ENCODE measurements around the gene MAGEA8. TPM values are rescaled to one million over a fixed set of nuclear protein-coding genes. Genes with fewer than 3 reads are reported as not detected.
"Not testable (repeated sequence)": the region's sequence is repeated elsewhere in the genome, so short reads cannot be mapped to it uniquely, and the experiment has no call there.

The MAGEA8 gene
- total RNA-seq, 1 experiment from 2014 or later, result not detected

- H3K79me2 ChIP-seq (ENCODE audit: insufficient read depth, low read length), result no peaks in the 10 kb centered on the region
- no peaks in the 10 kb centered on the region for H3K27me3 ChIP-seq (ENCODE audit: insufficient read depth, low read length)
- H3K56ac ChIP-seq (ENCODE audit: insufficient read length, low read depth, low read length), result no peak overlapping the region
- no peak overlapping the region for H2AK5ac ChIP-seq (ENCODE audit: insufficient read length, low read length)
- no peak overlapping the region for H4K91ac ChIP-seq (ENCODE audit: insufficient read length, low read depth, low read length)
- H3K18ac ChIP-seq (ENCODE audit: insufficient read length, low read depth, low read length), result no peak overlapping the region
- no peak overlapping the region for H2BK5ac ChIP-seq (ENCODE audit: insufficient read length, low read length)
- Mint-ChIP-seq H3K36me3 (ENCODE audit: insufficient read depth in 1 of 3, low read depth in 3 of 3) (0 out of 7 replicates have a peak, but pooled peaks cover 0 to 4% (median 0%) of the 10 kb centered on the region in 3 experiments), H3K9me3 (peaks cover 41 to 54% of the 10 kb centered on the region in 2 experiments), H3K4me3 (no peak overlapping the region), H3K4me1 (peaks cover 67 to 71% of the 10 kb centered on the region in 2 experiments), H3K27me3 (ENCODE audit: low read depth) (peaks cover 1% of the 10 kb centered on the region; the same call in 1 of the 2 replicates), H3K27ac (peak overlapping the region in 1 of 3 experiments; percentile 56; a peak in 2 of 7 replicates)
- H3K23me2 ChIP-seq (ENCODE audit: insufficient read length, low read depth, low read length, poor library complexity, severe bottlenecking), result peaks cover 3% of the 10 kb centered on the region
- peaks cover 2% of the 10 kb centered on the region; the same call in 1 of the 2 replicates for H3K4me1 ChIP-seq (ENCODE audit: insufficient read depth, low read length)
- H4K20me1 ChIP-seq (ENCODE audit: control insufficient read depth, insufficient read depth, insufficient read length), result no peaks in the 10 kb centered on the region
- no peak overlapping the region for H3K23ac ChIP-seq (ENCODE audit: insufficient read length, low read depth, low read length)
- H4K8ac ChIP-seq (replicated peaks; ENCODE audit: insufficient read length, low read depth, low read length), result no peak overlapping the region
- peaks cover 2% of the 10 kb centered on the region for H3K9me3 ChIP-seq (ENCODE audit: control insufficient read depth, low read depth, low read length)
- H2BK20ac ChIP-seq (ENCODE audit: low read depth, low read length, poor library complexity, severe bottlenecking), result no peak overlapping the region
- H3K14ac ChIP-seq (ENCODE audit: insufficient read depth, low read length), result no peak overlapping the region
- no CpG with 5 or more reads among the region's 2 CpGs for WGBS (ENCODE audit: extremely low coverage, insufficient read length, low lambda C conversion rate)
- no peak overlapping the region for H3T11ph ChIP-seq (ENCODE audit: low read length)
- H2BK15ac ChIP-seq (ENCODE audit: low read depth, low read length), result no peak overlapping the region
- no peak overlapping the region for H4K5ac ChIP-seq (ENCODE audit: insufficient read length, low read depth, low read length)
- H3K9ac ChIP-seq (ENCODE audit: extremely low read depth, insufficient read length, low read length), result no peak overlapping the region
- TF ChIP-seq, protein P1, sequence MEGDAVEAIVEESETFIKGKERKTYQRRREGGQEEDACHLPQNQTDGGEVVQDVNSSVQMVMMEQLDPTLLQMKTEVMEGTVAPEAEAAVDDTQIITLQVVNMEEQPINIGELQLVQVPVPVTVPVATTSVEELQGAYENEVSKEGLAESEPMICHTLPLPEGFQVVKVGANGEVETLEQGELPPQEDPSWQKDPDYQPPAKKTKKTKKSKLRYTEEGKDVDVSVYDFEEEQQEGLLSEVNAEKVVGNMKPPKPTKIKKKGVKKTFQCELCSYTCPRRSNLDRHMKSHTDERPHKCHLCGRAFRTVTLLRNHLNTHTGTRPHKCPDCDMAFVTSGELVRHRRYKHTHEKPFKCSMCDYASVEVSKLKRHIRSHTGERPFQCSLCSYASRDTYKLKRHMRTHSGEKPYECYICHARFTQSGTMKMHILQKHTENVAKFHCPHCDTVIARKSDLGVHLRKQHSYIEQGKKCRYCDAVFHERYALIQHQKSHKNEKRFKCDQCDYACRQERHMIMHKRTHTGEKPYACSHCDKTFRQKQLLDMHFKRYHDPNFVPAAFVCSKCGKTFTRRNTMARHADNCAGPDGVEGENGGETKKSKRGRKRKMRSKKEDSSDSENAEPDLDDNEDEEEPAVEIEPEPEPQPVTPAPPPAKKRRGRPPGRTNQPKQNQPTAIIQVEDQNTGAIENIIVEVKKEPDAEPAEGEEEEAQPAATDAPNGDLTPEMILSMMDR (conservative IDR thresholded peaks at IDR 0.05), result peak; percentile 25; the same call in 1 of the 3 replicates
- no peaks in the 10 kb centered on the region for H3K79me1 ChIP-seq (ENCODE audit: insufficient read depth, low read depth, low read length, poor library complexity, severe bottlenecking)
- H3K27ac ChIP-seq (ENCODE audit: insufficient read length, low read depth, low read length), result no peak overlapping the region
- no peak overlapping the region for H2BK12ac ChIP-seq (ENCODE audit: insufficient read length, low read depth, low read length)
- H3K4me2 ChIP-seq (ENCODE audit: insufficient read depth, insufficient read length, low read length), result no peak overlapping the region
- H2AFZ ChIP-seq (ENCODE audit: low read length), result no peak overlapping the region
- H2BK120ac ChIP-seq (ENCODE audit: low read depth, low read length, poor library complexity, severe bottlenecking), result no peak overlapping the region
- no peak for DNase-seq
- no peak overlapping the region for H3K4ac ChIP-seq (ENCODE audit: low read depth, low read length)
These were observed 49.5 kb upstream of the MAGEA8 start for GRCh38 chrX:149831473-149831872.

GRCh38 chrX:149836728-149837127, 44.3 kb upstream of the MAGEA8 start:
- Mint-ChIP-seq H3K4me3 (peak overlapping the region in 1 of 2 experiments; percentile 53; a peak in 1 of 5 replicates), H3K4me1 (peaks cover 44 to 49% of the 10 kb centered on the region in 2 experiments), H3K9me3 (peaks cover 63 to 70% of the 10 kb centered on the region in 2 experiments), H3K27ac (peak overlapping the region in 2 of 3 experiments; percentile 45 to 88; a peak in 3 of 7 replicates), H3K36me3 (ENCODE audit: insufficient read depth in 1 of 3, low read depth in 3 of 3) (peaks cover 12 to 18% (median 15%) of the 10 kb centered on the region in 3 experiments)
- not testable (repeated sequence) for H2BK12ac ChIP-seq (ENCODE audit: insufficient read length, low read depth, low read length); H3T11ph ChIP-seq (ENCODE audit: low read length); H4K8ac ChIP-seq (replicated peaks; ENCODE audit: insufficient read length, low read depth, low read length); H3K9ac ChIP-seq (ENCODE audit: extremely low read depth, insufficient read length, low read length); H4K5ac ChIP-seq (ENCODE audit: insufficient read length, low read depth, low read length); H2BK120ac ChIP-seq (ENCODE audit: low read depth, low read length, poor library complexity, severe bottlenecking); H2AFZ ChIP-seq (ENCODE audit: low read length); H2BK15ac ChIP-seq (ENCODE audit: low read depth, low read length); H3K27ac ChIP-seq (ENCODE audit: insufficient read length, low read depth, low read length); H2BK5ac ChIP-seq (ENCODE audit: insufficient read length, low read length); H3K18ac ChIP-seq (ENCODE audit: insufficient read length, low read depth, low read length); H3K27me3 Mint-ChIP-seq (ENCODE audit: low read depth); H4K20me1 ChIP-seq (ENCODE audit: control insufficient read depth, insufficient read depth, insufficient read length); H3K4ac ChIP-seq (ENCODE audit: low read depth, low read length); H3K23me2 ChIP-seq (ENCODE audit: insufficient read length, low read depth, low read length, poor library complexity, severe bottlenecking); H3K14ac ChIP-seq (ENCODE audit: insufficient read depth, low read length); H3K4me1 ChIP-seq (ENCODE audit: insufficient read depth, low read length); DNase-seq; H3K56ac ChIP-seq (ENCODE audit: insufficient read length, low read depth, low read length); H3K23ac ChIP-seq (ENCODE audit: insufficient read length, low read depth, low read length); H4K91ac ChIP-seq (ENCODE audit: insufficient read length, low read depth, low read length); H3K4me2 ChIP-seq (ENCODE audit: insufficient read depth, insufficient read length, low read length); H3K79me2 ChIP-seq (ENCODE audit: insufficient read depth, low read length); H2AK5ac ChIP-seq (ENCODE audit: insufficient read length, low read length); H3K27me3 ChIP-seq (ENCODE audit: insufficient read depth, low read length); H2BK20ac ChIP-seq (ENCODE audit: low read depth, low read length, poor library complexity, severe bottlenecking); H3K79me1 ChIP-seq (ENCODE audit: insufficient read depth, low read depth, low read length, poor library complexity, severe bottlenecking)
- no CpG with 5 or more reads among the region's 5 CpGs for WGBS (ENCODE audit: extremely low coverage, insufficient read length, low lambda C conversion rate)
- peaks cover 14% of the 10 kb centered on the region for H3K9me3 ChIP-seq (ENCODE audit: control insufficient read depth, low read depth, low read length)
